ENCODE measurements around the gene KIRREL3. TPM values are rescaled to one million over a fixed set of nuclear protein-coding genes. Genes with fewer than 3 reads are reported as not detected.
A peak's percentile ranks its signal among the peaks of the same experiment; 100 is the strongest.

KIRREL3 gene
- total and polyA plus RNA-seq, 2 of the 4 experiments (the other 2 are of a cell fraction) = 10.9 to 15.9 TPM

GRCh38 chr11:126437731-126438130, 562.8 kb downstream of the KIRREL3 start:
- intact Hi-C loops (cut with micrococcal nuclease) = no loop called here
- TF ChIP-seq ELK1 (IDR thresholded peaks at IDR 0.05; ENCODE audit: borderline replicate concordance, low read depth, low read length) (no peak), POLR2A (IDR thresholded peaks at IDR 0.05; ENCODE audit: low read depth, low read length) (no peak), MAFK (IDR thresholded peaks at IDR 0.05; ENCODE audit: low read depth, low read length) (no peak), MAZ (IDR thresholded peaks at IDR 0.05; ENCODE audit: borderline replicate concordance, low read depth, low read length) (no peak), CHD1 (IDR thresholded peaks at IDR 0.05; ENCODE audit: low read depth, low read length) (no peak), FOS (IDR thresholded peaks at IDR 0.05; ENCODE audit: low read depth, low read length) (no peak), CTCF (conservative IDR thresholded peaks at IDR 0.05; ENCODE audit: low read depth, low read length) (no peak)
- in situ Hi-C loops (cut with MboI; ENCODE audit: low sequenced_read_pairs) = loop anchor here (5.0 to 25.0 kb wide), 3 partner anchors 550 to 1600 kb away; no protein-coding TSS in a partner anchor

More at GRCh38 chr11:126437731-126438130, 562.8 kb downstream of the KIRREL3 start:
- Histone ChIP-seq H3K9ac (ENCODE audit: low read depth, low read length) (no peak overlapping the region), H2BK5ac (ENCODE audit: low read depth, low read length, poor library complexity, severe bottlenecking) (peak overlapping the region; percentile 7), H3K23ac (ENCODE audit: low read depth, low read length) (no peak overlapping the region), H3K4me2 (ENCODE audit: low read depth, low read length) (no peak overlapping the region), H2AK9ac (replicated peaks; ENCODE audit: low read depth, low read length, poor library complexity) (peak overlapping the region; percentile 31), H2BK120ac (ENCODE audit: low read depth, low read length) (no peak overlapping the region), H3K9me3 (ENCODE audit: control insufficient read depth, insufficient read depth, low read length) (no peaks in the 10 kb centered on the region), H2BK15ac (ENCODE audit: low read depth, low read length) (no peak overlapping the region), H3K18ac (ENCODE audit: low read depth, low read length) (no peak overlapping the region), H4K5ac (ENCODE audit: low read depth, low read length) (no peak overlapping the region), H2BK20ac (ENCODE audit: low read depth, low read length) (no peak overlapping the region), H3K56ac (ENCODE audit: extremely low read depth, insufficient read depth, low read length) (no peak overlapping the region), H3K4ac (ENCODE audit: low read depth, low read length) (no peak overlapping the region), H4K8ac (ENCODE audit: low read depth in 2 of 2, low read length in 2 of 2) (no peak overlapping the region), H3K36me3 (ENCODE audit: control insufficient read depth, insufficient read depth, low read length) (no peaks in the 10 kb centered on the region), H4K91ac (ENCODE audit: insufficient read depth, low read depth, low read length) (no peak overlapping the region), H3K14ac (replicated peaks; ENCODE audit: low read depth, low read length) (no peak overlapping the region), H3K79me1 (ENCODE audit: low read depth in 1 of 2, low read length in 2 of 2) (no peaks in the 10 kb centered on the region), H3K27me3 (ENCODE audit: control insufficient read depth, insufficient read depth, low read length) (no peaks in the 10 kb centered on the region; the same call in 1 of the 2 replicates), H3K27ac (ENCODE audit: insufficient read depth, low read length) (no peak overlapping the region), H2AK5ac (ENCODE audit: low read depth, low read length) (0 out of 2 replicates have a peak overlapping the region, but pooled peaks have one; percentile 22), H4K20me1 (ENCODE audit: insufficient read depth, low read length) (peaks cover 4% of the 10 kb centered on the region; the same call in 1 of the 2 replicates), H3K9me1 (ENCODE audit: insufficient read depth, low read length) (peaks cover 7% of the 10 kb centered on the region), H3K4me3 (ENCODE audit: insufficient read depth, low read depth, low read length) (no peak overlapping the region), H3K4me1 (ENCODE audit: control insufficient read depth, insufficient read depth, low read length) (no peaks in the 10 kb centered on the region), H2AFZ (replicated peaks; ENCODE audit: low read length, poor library complexity) (no peak overlapping the region)
- 100% methylated on average over 2 of the region's 5 CpGs; no CpG with 5 or more reads in 1 of the 2 experiments for WGBS, 2 experiments (ENCODE audit: extremely low coverage in 2 of 2, insufficient read length in 1 of 2)
- dilution Hi-C loops (cut with HindIII; ENCODE audit: low sequenced_read_pairs, unreplicated experiment) = no loop called here
- no peak for ATAC-seq (ENCODE audit: low read depth)
- no TSS peak for BruUV-seq (replicated peaks)
- ChIA-PET POLR2A (ENCODE audit: unreplicated experiment) (no interaction called here), CTCF (no interaction called here)
- DNase-seq = no peak

All from IMR-90 (cell line).